GM12875 (cell line): ENCODE results near the gene PATZ1.
A peak's percentile ranks its signal among the peaks of the same experiment; 100 is the strongest.

Experiments used
- H3K4me3 ChIP-seq: one replicate; pipeline ENCODE4 v1.5.1; 2011; ENCODE audit warnings: low read depth, low read length, control low read depth
- TF ChIP-seq, protein P1 (sequence below): IDR thresholded peaks from 2 replicates; pipeline ENCODE4 v1.5.1; 2011; ENCODE audit warnings: low read depth, mild to moderate bottlenecking, control low read depth, inconsistent platforms, low read length, moderate library complexity, borderline replicate concordance; ENCODE audit not compliant: insufficient read depth

PATZ1 gene

DNA sequence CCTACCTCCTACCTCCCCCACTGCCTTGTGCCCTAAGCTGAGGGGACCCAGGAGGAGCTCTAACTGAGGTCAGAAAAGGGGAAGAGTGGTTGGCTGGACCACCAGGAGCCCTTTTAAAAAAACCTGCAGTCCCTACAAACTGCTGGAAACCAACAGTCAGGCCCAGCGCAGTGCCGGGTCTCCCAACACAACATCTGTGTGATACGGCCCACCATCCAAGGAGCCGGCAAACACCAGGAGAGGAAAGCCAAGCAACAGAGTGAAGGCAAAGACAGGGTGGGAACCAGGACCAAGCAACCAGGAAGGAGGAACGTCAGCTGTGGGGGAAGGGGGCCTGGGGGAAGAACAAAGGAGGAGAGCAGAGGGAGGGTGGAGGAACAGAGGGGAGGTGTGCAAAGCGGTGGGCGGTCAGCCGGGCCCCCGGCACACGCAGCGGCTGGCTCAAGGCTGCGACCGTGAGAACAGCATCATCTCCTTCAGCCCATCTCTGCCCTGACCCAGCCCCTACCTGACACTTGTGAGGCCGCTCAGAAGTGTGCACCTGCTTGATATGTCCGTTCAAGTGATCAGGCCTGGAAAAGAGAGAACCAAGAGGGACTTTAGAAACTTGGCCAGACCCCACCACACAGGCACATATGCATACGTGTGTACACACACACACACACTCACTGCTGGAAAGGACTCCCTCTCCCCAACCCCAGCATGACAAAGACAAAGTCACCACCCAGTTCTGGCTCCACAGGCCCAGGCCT, 3.6 kb downstream of the PATZ1 start:
- TF ChIP-seq, protein P1, sequence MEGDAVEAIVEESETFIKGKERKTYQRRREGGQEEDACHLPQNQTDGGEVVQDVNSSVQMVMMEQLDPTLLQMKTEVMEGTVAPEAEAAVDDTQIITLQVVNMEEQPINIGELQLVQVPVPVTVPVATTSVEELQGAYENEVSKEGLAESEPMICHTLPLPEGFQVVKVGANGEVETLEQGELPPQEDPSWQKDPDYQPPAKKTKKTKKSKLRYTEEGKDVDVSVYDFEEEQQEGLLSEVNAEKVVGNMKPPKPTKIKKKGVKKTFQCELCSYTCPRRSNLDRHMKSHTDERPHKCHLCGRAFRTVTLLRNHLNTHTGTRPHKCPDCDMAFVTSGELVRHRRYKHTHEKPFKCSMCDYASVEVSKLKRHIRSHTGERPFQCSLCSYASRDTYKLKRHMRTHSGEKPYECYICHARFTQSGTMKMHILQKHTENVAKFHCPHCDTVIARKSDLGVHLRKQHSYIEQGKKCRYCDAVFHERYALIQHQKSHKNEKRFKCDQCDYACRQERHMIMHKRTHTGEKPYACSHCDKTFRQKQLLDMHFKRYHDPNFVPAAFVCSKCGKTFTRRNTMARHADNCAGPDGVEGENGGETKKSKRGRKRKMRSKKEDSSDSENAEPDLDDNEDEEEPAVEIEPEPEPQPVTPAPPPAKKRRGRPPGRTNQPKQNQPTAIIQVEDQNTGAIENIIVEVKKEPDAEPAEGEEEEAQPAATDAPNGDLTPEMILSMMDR = no peak
- H3K4me3 ChIP-seq = peak overlapping the region; percentile 63

- TF ChIP-seq, protein P1 = no peak
- no peak overlapping the region for H3K4me3 ChIP-seq
Measured at GRCh38 chr22:31341386-31342088, 4.6 kb downstream of the PATZ1 start.

DNA sequence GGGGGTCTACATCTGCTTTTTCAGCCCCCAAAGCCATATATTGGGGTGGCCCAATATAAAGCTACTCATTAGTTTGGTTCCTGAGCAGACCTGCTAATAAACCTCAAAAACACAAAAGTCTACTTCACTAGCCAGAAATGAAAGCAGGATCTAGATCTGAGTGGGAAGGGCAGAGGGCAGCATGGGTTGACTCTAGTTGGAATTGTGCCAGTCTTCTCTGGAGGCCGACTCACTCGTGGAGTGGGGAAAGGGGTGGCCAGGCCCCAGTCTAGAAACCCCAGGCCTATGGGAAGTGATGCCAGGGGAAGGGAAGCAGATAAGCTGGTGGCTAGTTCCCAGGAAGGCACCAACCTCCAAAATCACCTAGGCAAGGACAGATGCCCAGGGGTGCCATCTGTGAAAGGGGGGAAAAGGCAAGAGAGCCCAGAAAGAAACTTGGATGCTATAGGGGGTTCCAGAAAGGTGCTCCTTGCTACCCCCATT, 5.3 kb downstream of the PATZ1 start:
- TF ChIP-seq, protein P1 = no peak
- no peak overlapping the region for H3K4me3 ChIP-seq

DNA sequence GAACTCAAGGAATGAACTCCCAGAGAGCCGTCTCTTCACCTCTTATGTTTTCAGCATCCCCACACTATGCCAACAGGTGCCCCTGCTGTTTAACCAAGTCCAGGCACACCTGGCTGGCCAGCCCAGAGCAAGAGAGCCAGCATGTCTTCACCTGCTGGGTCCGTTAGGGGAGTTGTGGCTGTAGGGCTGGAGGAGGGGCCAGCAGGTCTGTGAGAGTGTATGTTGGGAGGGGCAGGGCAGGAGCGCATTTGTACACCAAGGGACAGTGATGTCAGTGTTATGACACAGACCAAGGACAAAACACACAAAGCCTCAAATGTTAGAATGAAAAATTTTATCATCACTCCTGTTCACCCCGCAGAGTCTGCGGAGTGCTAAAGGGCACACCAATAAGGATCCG, 5.8 kb downstream of the PATZ1 start:
- no peak overlapping the region for H3K4me3 ChIP-seq
- TF ChIP-seq, protein P1 = no peak

DNA sequence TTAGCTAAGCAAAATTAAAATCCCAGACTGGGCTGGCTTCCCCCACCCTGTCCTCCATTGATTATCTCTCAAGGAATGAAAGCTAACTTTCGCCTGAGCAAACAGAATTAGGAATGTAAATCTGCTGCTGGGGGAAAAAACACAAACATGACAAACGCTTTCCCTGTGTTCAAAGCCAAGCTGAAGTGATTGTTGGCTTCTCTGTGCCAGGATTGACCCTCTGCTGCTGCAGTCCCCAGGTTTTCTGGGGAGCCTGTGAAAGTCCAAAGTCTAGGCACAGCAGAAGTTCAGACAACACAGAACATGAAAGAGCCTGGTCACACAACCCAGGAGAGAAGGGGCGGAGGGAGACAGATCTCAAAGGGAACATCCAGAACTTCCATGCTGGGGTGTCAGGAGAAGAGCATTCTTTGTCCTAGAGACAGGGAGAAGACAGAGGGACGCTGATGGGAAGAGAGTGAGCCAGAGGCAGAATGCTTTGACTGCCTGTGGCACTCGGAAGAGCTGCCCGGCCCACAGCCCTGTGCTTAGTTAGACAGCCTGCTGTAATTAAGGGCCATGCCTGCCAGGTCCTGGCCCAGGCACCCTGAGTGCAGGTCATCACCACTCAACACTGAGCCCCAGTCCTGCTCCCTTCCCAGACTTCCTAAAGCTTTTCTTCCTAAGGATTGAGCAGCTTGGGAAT, 6.9 kb downstream of the PATZ1 start:
- H3K4me3 ChIP-seq = no peak overlapping the region
- TF ChIP-seq, protein P1 = no peak

DNA sequence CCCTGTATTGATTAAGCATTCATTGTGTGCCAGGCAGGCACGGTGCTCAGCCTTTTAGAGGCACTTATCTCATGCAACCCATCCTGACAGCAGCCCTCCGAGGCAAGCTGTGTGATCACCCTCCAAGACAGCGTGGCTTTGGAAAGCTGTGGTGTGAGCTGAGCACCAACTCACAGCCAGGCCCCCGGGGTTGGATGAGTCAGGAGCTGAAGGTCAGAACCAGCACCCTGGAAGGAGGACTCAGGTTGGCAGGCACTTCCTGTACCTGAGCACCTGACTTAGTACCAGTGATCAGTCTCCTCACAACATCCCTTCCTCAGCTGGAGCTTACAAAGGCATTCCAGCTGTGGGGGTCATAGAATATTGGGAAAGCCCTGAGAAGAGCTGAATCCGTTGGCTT, 9.0 kb downstream of the PATZ1 start:
- TF ChIP-seq, protein P1 = no peak
- H3K4me3 ChIP-seq = no peak overlapping the region
